HEK293 (cell line): ENCODE data around the gene SMARCD1.

ENCODE experiments used
- CTCF ChIA-PET: fragments of 350-600 bp; formaldehyde crosslinking; extraction: SDS; loops from one replicate; lab custom pipeline; 2021; ENCODE audit warnings: antibody characterized with exemption; lab: Yijun Ruan, JAX
- POLR2A ChIA-PET: fragments of 300-600 bp; formaldehyde crosslinking; extraction: SDS; loops from one replicate; lab custom pipeline; 2020; ENCODE audit warnings: antibody characterized with exemption, inconsistent platforms; lab: Yijun Ruan, JAX
- H3K27ac ChIP-seq: fragments of 200-500 bp; sonication (Bioruptor generic); 2 replicates; pipeline ENCODE4 v1.5.1; 2014; ENCODE audit warnings: low read depth, low read length, control low read depth, inconsistent platforms; ENCODE audit errors: extremely low read depth
- H3K36me3 ChIP-seq, 2 experiments: fragments of 200-500 bp in 1 of 2; sonication (Bioruptor generic) in 1 of 2; 1 replicate in 1 of 2; 2 replicates in 1 of 2; pipeline ENCODE4 v1.5.1; 2014 to 2017; ENCODE audit warnings: inconsistent platforms in 2 of 2, low read length in 2 of 2; ENCODE audit not compliant: control insufficient read depth in 2 of 2, insufficient read depth in 1 of 2
- H3K4me1 ChIP-seq: fragments of 200-500 bp; sonication (Bioruptor generic); 2 replicates; pipeline ENCODE4 v1.5.1; 2014; ENCODE audit warnings: mild to moderate bottlenecking, low read length, inconsistent platforms; ENCODE audit not compliant: control insufficient read depth, insufficient read depth
- H3K4me3 ChIP-seq: 2 replicates; pipeline ENCODE4 v1.5.1; 2011; ENCODE audit warnings: low read depth, mild to moderate bottlenecking, control low read depth, low read length, moderate library complexity
- H3K9me3 ChIP-seq: fragments of 200-500 bp; sonication (Bioruptor generic); 2 replicates; pipeline ENCODE4 v1.5.1; 2014; ENCODE audit warnings: low read depth, low read length, inconsistent platforms; ENCODE audit not compliant: control insufficient read depth, insufficient read depth
- GLI2 ChIP-seq: fragments of 450-650 bp; formaldehyde crosslinking; IDR thresholded peaks from 2 replicates; pipeline ENCODE4; 2017; ENCODE audit warnings: missing biosample characterization, missing genetic modification characterization, low read depth, borderline replicate concordance
- OSR2 ChIP-seq: fragments of 450-650 bp; formaldehyde crosslinking; IDR thresholded peaks from 2 replicates; pipeline ENCODE4 v1.5.1; 2016; ENCODE audit warnings: missing biosample characterization, missing genetic modification characterization
- SCRT1 ChIP-seq: fragments of 450-650 bp; formaldehyde crosslinking; IDR thresholded peaks from 2 replicates; pipeline ENCODE4 v1.5.1; 2016; ENCODE audit warnings: missing biosample characterization, missing genetic modification characterization, borderline replicate concordance
- SCRT2 ChIP-seq: fragments of 450-650 bp; formaldehyde crosslinking; IDR thresholded peaks from 2 replicates; pipeline ENCODE4 v1.5.1; 2016; ENCODE audit warnings: missing biosample characterization, missing genetic modification characterization
- ZBTB17 ChIP-seq: fragments of 450-650 bp; formaldehyde crosslinking; IDR thresholded peaks from 2 replicates; pipeline ENCODE4 v1.5.1; 2016; ENCODE audit warnings: missing biosample characterization, missing genetic modification characterization
- ZEB2 ChIP-seq: fragments of 450-650 bp; formaldehyde crosslinking; IDR thresholded peaks from 2 replicates; pipeline ENCODE4 v1.5.1; 2016; ENCODE audit warnings: missing biosample characterization, missing genetic modification characterization
- ZIC2 ChIP-seq: fragments of 450-650 bp; formaldehyde crosslinking; IDR thresholded peaks from 2 replicates; pipeline ENCODE4 v1.5.1; 2016; ENCODE audit warnings: missing biosample characterization, missing genetic modification characterization
- ZNF112 ChIP-seq: fragments of 450-650 bp; formaldehyde crosslinking; IDR thresholded peaks from 2 replicates; pipeline ENCODE4 v1.5.0; 2017; ENCODE audit warnings: missing biosample characterization, missing genetic modification characterization
- ZNF133 ChIP-seq: fragments of 450-650 bp; formaldehyde crosslinking; IDR thresholded peaks from 2 replicates; pipeline ENCODE4 v1.5.1; 2016; ENCODE audit warnings: missing biosample characterization, missing genetic modification characterization
- ZNF221 ChIP-seq: fragments of 450-650 bp; formaldehyde crosslinking; IDR thresholded peaks from 2 replicates; pipeline ENCODE4 v1.5.1; 2017; ENCODE audit warnings: missing biosample characterization, missing genetic modification characterization, borderline replicate concordance
- ZNF423 ChIP-seq: fragments of 450-650 bp; formaldehyde crosslinking; IDR thresholded peaks from 2 replicates; pipeline ENCODE4 v1.5.1; 2016; ENCODE audit warnings: missing biosample characterization, missing genetic modification characterization
- ZNF514 ChIP-seq: fragments of 450-650 bp; formaldehyde crosslinking; IDR thresholded peaks from 2 replicates; pipeline ENCODE4 v1.5.1; 2016; ENCODE audit warnings: missing biosample characterization, missing genetic modification characterization
- ZNF561 ChIP-seq: fragments of 450-650 bp; IDR thresholded peaks from 2 replicates; pipeline ENCODE4 v1.5.1; 2018; ENCODE audit warnings: missing biosample characterization, missing genetic modification characterization, borderline replicate concordance
- ZNF610 ChIP-seq: fragments of 450-650 bp; formaldehyde crosslinking; IDR thresholded peaks from 2 replicates; pipeline ENCODE4 v1.5.1; 2016; ENCODE audit warnings: missing biosample characterization, missing genetic modification characterization, borderline replicate concordance
- TF ChIP-seq, protein P1 (sequence below): fragments of 450-650 bp; formaldehyde crosslinking; IDR thresholded peaks from 2 replicates; pipeline ENCODE4 v1.5.1; 2016; ENCODE audit warnings: missing biosample characterization, missing genetic modification characterization
- TF ChIP-seq, protein P2 (sequence below): fragments of 450-650 bp; formaldehyde crosslinking; IDR thresholded peaks from 2 replicates; pipeline ENCODE4 v1.5.1; 2016; ENCODE audit warnings: missing biosample characterization, missing genetic modification characterization
- TF ChIP-seq, protein P3 (sequence below): fragments of 450-650 bp; formaldehyde crosslinking; IDR thresholded peaks from 2 replicates; pipeline ENCODE4 v1.5.1; 2016; ENCODE audit warnings: missing biosample characterization, missing genetic modification characterization
- TF ChIP-seq, protein P4 (sequence below): fragments of 450-650 bp; formaldehyde crosslinking; IDR thresholded peaks from 2 replicates; pipeline ENCODE4 v1.5.1; 2016; ENCODE audit warnings: missing biosample characterization, missing genetic modification characterization

Gene SMARCD1

DNA sequence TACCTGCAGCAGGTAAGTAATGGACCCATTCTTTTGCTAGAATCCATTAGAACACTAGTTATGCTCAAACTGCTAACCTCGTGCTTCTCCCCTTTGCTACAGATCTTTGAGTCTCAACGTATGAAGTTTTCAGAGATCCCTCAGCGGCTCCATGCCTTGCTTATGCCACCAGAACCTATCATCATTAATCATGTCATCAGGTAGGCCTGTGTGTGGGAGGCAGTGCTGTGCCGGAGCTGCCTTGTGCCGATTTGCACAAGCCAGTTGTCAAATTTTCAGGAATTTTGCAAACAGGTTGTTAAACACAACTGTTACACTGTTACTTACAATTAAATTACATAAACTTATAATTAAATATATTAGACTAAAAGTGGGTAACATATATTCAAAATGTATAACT is 5.2 kb downstream of the SMARCD1 start (continued):
- TF ChIP-seq, protein P1, sequence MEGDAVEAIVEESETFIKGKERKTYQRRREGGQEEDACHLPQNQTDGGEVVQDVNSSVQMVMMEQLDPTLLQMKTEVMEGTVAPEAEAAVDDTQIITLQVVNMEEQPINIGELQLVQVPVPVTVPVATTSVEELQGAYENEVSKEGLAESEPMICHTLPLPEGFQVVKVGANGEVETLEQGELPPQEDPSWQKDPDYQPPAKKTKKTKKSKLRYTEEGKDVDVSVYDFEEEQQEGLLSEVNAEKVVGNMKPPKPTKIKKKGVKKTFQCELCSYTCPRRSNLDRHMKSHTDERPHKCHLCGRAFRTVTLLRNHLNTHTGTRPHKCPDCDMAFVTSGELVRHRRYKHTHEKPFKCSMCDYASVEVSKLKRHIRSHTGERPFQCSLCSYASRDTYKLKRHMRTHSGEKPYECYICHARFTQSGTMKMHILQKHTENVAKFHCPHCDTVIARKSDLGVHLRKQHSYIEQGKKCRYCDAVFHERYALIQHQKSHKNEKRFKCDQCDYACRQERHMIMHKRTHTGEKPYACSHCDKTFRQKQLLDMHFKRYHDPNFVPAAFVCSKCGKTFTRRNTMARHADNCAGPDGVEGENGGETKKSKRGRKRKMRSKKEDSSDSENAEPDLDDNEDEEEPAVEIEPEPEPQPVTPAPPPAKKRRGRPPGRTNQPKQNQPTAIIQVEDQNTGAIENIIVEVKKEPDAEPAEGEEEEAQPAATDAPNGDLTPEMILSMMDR (tag by site-specific recombination): no peak
- TF ChIP-seq ZNF610 (no peak), OSR2 (tag by site-specific recombination) (no peak)

DNA sequence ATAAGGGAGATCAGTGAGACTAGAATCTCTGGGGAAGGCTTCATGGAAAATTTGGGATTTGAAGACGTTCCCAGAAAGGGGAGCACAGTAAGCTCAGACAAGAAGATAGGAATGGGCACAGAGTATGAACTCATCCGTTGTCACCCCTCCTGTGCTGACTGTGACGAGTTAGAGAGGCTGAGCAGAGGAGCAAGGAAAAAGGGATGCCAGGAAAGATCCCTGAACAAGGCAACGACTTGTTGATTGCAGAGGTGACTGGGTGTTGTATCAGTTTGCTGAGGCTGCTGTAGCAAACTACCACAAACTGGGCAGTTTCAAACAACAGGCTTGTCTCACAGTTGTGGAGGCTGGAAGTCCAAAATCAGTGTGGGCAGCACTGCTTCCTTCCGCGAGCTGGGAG is 12.8 kb downstream of the SMARCD1 start:
- H3K9me3 ChIP-seq: no peaks in the 10 kb centered on the region
- no peaks in the 10 kb centered on the region for H3K4me1 ChIP-seq
- peaks cover 44 to 88% of the 10 kb centered on the region in 2 experiments for H3K36me3 ChIP-seq
- POLR2A ChIA-PET: no interaction called here
- CTCF ChIA-PET: interaction anchor here (2.1 kb wide), 1 partner anchor 9 kb away, joined by 10 read pairs; no protein-coding TSS in a partner anchor
- H3K4me3 ChIP-seq: no peak overlapping the region
- H3K27ac ChIP-seq: no peak overlapping the region
- peak; percentile 74 for TF ChIP-seq ZBTB17
- peak; percentile 71; the same call in 1 of the 2 replicates for TF ChIP-seq SCRT1
- TF ChIP-seq SCRT2 (tag by site-specific recombination): peak; percentile 87
- no peak for TF ChIP-seq ZNF112 (tag by site-specific recombination)

DNA sequence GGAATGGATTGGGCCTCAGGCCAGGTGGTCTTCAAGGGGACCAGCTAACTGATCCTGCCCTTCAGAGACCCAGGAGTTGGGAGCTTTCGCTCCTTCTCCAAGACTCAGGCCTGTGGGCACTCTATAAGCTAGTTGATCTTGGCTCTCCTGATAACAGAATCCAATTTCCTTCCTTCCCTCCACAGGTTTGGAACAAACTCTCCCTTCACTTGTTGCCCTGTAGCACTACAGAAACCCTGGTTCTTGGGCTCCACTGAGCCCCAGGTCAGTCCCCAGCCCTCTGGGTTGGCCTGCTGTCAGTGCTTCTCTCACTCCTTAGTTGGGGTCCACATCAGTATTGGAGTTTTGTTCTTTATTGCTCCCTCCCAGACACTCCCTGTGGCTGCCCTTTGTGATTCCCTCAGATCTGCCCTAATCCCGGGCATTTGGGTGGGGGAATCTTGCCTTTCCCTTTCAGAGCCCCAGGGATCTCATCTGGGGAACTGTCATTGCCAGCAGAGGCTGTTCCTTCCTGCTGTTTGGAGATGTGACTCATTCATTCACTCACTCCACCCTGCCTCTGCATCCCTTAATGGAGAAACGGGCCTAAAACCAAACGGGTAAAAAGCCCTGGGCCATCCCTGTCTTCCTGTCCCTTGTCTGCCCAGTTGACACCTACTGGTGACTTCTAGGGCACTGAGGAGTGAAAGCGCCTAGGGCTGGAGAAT is 14.3 kb downstream of the SMARCD1 start:
- POLR2A ChIA-PET: interaction anchor here (2.1 kb wide), 1 partner anchor 12 kb away, joined by 10 read pairs; the partner anchor contains the start of gene COX14
- CTCF ChIA-PET: interaction anchor here (0.6 to 5.4 kb wide), 7 partner anchors 11 to 97 kb away, joined by 3 to 50 read pairs (median 4); partner anchors contain the start of gene COX14

More for the DNA sequence above, 14.3 kb downstream of the SMARCD1 start:
- H3K27ac ChIP-seq: no peak overlapping the region
- peaks cover 7% of the 10 kb centered on the region for H3K4me1 ChIP-seq
- H3K9me3 ChIP-seq: no peaks in the 10 kb centered on the region
- H3K4me3 ChIP-seq: no peak overlapping the region
- TF ChIP-seq GLI2 (tag by site-specific recombination): no peak
- no peak for TF ChIP-seq ZNF133 (tag by site-specific recombination)
- TF ChIP-seq, protein P2, sequence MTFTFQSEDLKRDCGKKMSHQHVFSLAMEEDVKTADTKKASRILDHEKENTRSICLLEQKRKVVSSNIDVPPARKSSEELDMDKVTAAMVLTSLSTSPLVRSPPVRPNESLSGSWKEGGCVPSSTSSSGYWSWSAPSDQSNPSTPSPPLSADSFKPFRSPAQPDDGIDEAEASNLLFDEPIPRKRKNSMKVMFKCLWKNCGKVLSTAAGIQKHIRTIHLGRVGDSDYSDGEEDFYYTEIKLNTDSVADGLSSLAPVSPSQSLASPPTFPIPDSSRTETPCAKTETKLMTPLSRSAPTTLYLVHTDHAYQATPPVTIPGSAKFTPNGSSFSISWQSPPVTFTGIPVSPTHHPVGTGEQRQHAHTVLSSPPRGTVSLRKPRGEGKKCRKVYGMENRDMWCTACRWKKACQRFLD (tag by site-specific recombination): no peak
- TF ChIP-seq ZNF561 (tag by site-specific recombination): no peak
- no peak for TF ChIP-seq ZNF423 (tag by site-specific recombination)
- TF ChIP-seq, protein P3, sequence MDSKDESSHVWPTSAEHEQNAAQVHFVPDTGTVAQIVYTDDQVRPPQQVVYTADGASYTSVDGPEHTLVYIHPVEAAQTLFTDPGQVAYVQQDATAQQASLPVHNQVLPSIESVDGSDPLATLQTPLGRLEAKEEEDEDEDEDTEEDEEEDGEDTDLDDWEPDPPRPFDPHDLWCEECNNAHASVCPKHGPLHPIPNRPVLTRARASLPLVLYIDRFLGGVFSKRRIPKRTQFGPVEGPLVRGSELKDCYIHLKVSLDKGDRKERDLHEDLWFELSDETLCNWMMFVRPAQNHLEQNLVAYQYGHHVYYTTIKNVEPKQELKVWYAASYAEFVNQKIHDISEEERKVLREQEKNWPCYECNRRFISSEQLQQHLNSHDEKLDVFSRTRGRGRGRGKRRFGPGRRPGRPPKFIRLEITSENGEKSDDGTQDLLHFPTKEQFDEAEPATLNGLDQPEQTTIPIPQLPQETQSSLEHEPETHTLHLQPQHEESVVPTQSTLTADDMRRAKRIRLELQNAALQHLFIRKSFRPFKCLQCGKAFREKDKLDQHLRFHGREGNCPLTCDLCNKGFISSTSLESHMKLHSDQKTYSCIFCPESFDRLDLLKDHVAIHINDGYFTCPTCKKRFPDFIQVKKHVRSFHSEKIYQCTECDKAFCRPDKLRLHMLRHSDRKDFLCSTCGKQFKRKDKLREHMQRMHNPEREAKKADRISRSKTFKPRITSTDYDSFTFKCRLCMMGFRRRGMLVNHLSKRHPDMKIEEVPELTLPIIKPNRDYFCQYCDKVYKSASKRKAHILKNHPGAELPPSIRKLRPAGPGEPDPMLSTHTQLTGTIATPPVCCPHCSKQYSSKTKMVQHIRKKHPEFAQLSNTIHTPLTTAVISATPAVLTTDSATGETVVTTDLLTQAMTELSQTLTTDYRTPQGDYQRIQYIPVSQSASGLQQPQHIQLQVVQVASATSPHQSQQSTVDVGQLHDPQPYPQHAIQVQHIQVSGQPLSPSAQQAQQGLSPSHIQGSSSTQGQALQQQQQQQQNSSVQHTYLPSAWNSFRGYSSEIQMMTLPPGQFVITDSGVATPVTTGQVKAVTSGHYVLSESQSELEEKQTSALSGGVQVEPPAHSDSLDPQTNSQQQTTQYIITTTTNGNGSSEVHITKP (tag by site-specific recombination): no peak
- peak; percentile 61; the same call in 1 of the 2 replicates for TF ChIP-seq SCRT1
- peak; percentile 67 for TF ChIP-seq ZIC2 (tag by site-specific recombination)
- TF ChIP-seq, protein P4, sequence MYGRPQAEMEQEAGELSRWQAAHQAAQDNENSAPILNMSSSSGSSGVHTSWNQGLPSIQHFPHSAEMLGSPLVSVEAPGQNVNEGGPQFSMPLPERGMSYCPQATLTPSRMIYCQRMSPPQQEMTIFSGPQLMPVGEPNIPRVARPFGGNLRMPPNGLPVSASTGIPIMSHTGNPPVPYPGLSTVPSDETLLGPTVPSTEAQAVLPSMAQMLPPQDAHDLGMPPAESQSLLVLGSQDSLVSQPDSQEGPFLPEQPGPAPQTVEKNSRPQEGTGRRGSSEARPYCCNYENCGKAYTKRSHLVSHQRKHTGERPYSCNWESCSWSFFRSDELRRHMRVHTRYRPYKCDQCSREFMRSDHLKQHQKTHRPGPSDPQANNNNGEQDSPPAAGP: peak; percentile 86; the same call in 1 of the 2 replicates
- no peak for TF ChIP-seq ZNF514 (tag by site-specific recombination)
- peak; percentile 72 for TF ChIP-seq SCRT2 (tag by site-specific recombination)
- TF ChIP-seq ZEB2 (tag by site-specific recombination): no peak
- no peak for TF ChIP-seq ZNF221 (tag by site-specific recombination)
- TF ChIP-seq, all 188 proteins: peak for 4
- peaks cover 32 to 73% of the 10 kb centered on the region in 2 experiments for H3K36me3 ChIP-seq
